Sigmoid colon (tissue), 4 donors: ENCODE results near the gene FIP1L1.
"Not testable (repeated sequence)": the region's sequence is repeated elsewhere in the genome, so short reads cannot be mapped to it uniquely, and the experiment has no call there.

Experiments
- CTCF ChIP-seq, 4 experiments: fragments of 450-650 bp in 3 of 4; fragments of 200-600 bp in 1 of 4; IDR thresholded peaks; one replicate each; pipeline ENCODE4 v1.5.1; 2016 to 2019; ENCODE audit warnings: antibody characterized with exemption in 4 of 4, mild to moderate bottlenecking in 3 of 4, moderate library complexity in 2 of 4
- EP300 ChIP-seq, 4 donors: sonication (generic); formaldehyde crosslinking; IDR thresholded peaks; one replicate each; pipeline ENCODE4 v1.6.1; 2017; ENCODE audit warnings: antibody characterized with exemption in 4 of 4

GRCh38 chr4:53340145-53340544 lies 37.3 kb upstream of the FIP1L1 start:
- TF ChIP-seq CTCF, EP300 (IDR thresholded peaks at IDR 0.05): not testable (repeated sequence)
